SK-N-SH treated with all-trans-retinoic acid at 6 μM for 48 hours (cell line): Measurements from ENCODE around the gene OR2H1.

Experiments used
- ZFP30 ChIP-seq: fragments of 450-650 bp; formaldehyde crosslinking; IDR thresholded peaks from 2 replicates; pipeline ENCODE4 v1.5.0; 2022; ENCODE audit warnings: mild to moderate bottlenecking, moderate library complexity
- ZNF8 ChIP-seq: fragments of 450-650 bp; formaldehyde crosslinking; IDR thresholded peaks from 2 replicates; pipeline ENCODE4 v1.5.0; 2020; ENCODE audit warnings: mild to moderate bottlenecking, moderate library complexity
- TF ChIP-seq, protein P1 (sequence below): fragments of 250-450 bp; sonication (Bioruptor Pico); IDR thresholded peaks from 2 replicates; pipeline ENCODE4 v1.5.0; 2020; ENCODE audit warnings: mild to moderate bottlenecking, moderate library complexity
- TF ChIP-seq, protein P2 (sequence below): fragments of 250-450 bp; sonication (Bioruptor Pico); IDR thresholded peaks from 2 replicates; pipeline ENCODE4 v1.8.0; 2020; ENCODE audit warnings: mild to moderate bottlenecking, moderate library complexity, borderline replicate concordance

DNA sequence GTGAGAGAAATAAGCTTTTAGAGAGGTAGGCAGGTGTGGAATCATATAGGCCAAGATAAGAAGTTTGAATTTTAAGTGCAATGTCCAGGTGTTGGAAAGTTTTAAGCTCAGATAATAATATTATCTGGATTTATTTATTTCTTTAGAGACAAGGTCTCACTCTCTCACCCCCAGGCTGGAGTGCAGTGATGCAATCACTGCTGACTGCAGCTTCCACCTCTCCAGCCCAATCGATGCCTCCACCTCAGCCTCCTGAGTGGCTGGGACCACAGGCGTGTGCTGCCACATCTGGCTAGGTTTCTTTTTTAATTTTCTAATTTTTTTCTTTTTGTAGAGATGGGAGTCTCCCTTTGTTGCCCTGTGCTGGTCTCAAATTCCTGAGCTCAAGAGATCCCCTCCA is 36.3 kb downstream of the OR2H1 start:
- TF ChIP-seq, protein P1, sequence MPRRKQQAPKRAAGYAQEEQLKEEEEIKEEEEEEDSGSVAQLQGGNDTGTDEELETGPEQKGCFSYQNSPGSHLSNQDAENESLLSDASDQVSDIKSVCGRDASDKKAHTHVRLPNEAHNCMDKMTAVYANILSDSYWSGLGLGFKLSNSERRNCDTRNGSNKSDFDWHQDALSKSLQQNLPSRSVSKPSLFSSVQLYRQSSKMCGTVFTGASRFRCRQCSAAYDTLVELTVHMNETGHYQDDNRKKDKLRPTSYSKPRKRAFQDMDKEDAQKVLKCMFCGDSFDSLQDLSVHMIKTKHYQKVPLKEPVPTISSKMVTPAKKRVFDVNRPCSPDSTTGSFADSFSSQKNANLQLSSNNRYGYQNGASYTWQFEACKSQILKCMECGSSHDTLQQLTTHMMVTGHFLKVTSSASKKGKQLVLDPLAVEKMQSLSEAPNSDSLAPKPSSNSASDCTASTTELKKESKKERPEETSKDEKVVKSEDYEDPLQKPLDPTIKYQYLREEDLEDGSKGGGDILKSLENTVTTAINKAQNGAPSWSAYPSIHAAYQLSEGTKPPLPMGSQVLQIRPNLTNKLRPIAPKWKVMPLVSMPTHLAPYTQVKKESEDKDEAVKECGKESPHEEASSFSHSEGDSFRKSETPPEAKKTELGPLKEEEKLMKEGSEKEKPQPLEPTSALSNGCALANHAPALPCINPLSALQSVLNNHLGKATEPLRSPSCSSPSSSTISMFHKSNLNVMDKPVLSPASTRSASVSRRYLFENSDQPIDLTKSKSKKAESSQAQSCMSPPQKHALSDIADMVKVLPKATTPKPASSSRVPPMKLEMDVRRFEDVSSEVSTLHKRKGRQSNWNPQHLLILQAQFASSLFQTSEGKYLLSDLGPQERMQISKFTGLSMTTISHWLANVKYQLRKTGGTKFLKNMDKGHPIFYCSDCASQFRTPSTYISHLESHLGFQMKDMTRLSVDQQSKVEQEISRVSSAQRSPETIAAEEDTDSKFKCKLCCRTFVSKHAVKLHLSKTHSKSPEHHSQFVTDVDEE = no peak
- TF ChIP-seq, protein P2, sequence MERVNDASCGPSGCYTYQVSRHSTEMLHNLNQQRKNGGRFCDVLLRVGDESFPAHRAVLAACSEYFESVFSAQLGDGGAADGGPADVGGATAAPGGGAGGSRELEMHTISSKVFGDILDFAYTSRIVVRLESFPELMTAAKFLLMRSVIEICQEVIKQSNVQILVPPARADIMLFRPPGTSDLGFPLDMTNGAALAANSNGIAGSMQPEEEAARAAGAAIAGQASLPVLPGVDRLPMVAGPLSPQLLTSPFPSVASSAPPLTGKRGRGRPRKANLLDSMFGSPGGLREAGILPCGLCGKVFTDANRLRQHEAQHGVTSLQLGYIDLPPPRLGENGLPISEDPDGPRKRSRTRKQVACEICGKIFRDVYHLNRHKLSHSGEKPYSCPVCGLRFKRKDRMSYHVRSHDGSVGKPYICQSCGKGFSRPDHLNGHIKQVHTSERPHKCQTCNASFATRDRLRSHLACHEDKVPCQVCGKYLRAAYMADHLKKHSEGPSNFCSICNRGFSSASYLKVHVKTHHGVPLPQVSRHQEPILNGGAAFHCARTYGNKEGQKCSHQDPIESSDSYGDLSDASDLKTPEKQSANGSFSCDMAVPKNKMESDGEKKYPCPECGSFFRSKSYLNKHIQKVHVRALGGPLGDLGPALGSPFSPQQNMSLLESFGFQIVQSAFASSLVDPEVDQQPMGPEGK (CRISPR knock-in tag) = no peak
- no peak for TF ChIP-seq ZFP30 (CRISPR knock-in tag)
- no peak for TF ChIP-seq ZNF8 (CRISPR knock-in tag)
